NCI-H510A (cell line): Measurements from ENCODE around the gene MYPN.
"Not testable (repeated sequence)": the region's sequence is repeated elsewhere in the genome, so short reads cannot be mapped to it uniquely, and the experiment has no call there.

Experiments
- DNase-seq: peaks from one replicate; lab custom pipeline; 2025; lab: John Stamatoyannopoulos, UW

Gene MYPN

DNA sequence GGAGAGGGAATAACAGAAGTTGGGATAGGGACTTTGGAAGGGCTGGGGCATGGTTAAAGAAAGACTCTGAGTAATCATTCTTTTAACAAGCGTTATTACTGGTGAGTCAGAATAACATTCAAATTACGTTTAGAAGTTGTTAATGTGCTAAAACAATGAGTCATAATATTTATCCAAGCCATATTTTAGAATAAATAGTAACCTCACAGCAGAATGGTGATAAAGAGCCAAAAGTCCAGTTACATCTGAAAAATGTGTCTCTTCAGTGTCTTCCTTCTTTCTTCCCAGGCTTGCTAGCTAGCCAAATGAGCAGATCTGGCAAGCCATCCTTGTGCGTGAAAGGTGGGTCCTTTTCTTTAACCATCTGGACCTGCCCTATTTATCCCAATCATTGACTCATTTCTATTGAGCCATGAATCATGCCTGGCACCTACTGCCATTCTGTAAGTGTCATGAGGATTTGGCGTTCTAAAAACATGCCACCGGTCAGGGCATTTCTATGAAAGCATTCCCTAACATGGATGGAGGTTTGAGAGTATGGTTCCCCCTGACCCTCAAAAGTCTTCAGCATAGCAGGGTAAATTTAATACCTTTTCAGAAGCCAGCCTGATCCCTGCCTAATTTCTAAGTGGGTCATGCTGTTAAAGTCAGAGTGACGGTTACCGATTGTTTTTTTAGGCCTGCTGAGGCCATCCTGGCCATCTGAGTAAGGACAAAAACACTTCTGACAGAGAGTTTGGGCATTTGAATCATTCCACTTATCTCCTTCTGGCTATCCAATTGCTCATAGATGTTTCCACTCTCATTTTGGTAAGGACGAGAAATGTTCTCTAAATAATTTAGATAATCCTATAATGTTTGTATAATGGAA is 26.9 kb downstream of the MYPN start:
- no peak for DNase-seq

- DNase-seq: no peak
These were observed 27.9 kb downstream of the MYPN start for GRCh38 chr10:68137171-68137570.

GRCh38 chr10:68138526-68138925 is 29.2 kb downstream of the MYPN start:
- no peak for DNase-seq

GRCh38 chr10:68139448-68140272 is 30.4 kb downstream of the MYPN start:
- DNase-seq: no peak

DNA sequence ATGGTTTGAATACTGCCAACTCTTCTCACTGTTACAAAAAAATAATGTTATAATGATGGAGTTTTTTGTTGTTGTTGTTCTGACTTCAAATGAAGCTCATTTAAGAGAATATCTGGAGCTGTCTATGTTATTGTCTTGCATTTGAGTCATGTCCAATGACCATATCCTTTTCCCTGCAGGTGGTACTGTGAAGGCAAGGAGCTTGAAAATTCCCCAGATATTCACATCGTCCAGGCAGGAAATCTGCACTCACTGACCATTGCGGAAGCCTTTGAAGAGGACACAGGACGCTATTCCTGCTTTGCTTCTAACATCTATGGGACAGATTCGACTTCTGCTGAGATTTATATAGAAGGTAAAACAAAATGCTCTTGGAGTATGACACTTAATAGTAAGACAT is 33.5 kb downstream of the MYPN start:
- DNase-seq: no peak

DNA sequence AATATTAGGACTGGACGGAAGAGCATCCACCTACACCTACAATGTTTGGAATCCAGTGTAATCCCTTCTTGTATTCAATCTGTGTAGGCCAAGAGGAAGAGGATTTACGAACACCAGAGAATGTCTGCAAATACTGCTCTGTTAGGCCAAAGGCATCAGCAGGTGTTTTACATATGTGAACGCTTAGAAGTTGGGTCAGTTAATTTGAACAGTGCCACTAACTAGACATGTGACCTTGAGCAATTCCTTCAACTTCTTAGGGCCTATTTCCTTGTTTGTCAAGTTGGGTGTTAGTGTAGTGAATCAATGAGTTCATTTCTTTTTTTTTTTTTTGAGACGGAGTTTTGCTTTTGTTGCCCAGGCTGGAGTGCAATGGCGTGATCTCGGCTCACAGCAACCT is 35.4 kb downstream of the MYPN start:
- DNase-seq: no peak

DNA sequence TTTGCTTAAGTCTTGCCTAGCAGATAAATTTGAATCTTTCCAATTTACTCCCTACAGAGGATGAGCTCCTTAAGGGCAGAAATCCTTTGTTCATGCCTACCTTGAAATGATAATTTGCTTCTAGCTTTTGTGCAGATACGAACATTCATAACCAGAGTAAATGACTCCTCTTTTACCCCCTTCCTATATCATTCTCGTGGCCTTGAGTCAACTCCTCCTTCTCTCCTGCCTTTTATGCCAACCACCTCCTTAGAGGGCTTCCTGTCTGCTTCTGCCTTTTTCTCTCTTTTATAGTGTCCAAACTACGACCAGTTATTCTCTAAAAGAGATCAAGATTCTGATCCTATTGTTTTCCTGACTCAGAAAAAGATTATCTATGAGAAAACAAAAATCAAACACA is 36.4 kb downstream of the MYPN start:
- DNase-seq: no peak

GRCh38 chr10:68146133-68146532 is 36.8 kb downstream of the MYPN start:
- DNase-seq: no peak

DNA sequence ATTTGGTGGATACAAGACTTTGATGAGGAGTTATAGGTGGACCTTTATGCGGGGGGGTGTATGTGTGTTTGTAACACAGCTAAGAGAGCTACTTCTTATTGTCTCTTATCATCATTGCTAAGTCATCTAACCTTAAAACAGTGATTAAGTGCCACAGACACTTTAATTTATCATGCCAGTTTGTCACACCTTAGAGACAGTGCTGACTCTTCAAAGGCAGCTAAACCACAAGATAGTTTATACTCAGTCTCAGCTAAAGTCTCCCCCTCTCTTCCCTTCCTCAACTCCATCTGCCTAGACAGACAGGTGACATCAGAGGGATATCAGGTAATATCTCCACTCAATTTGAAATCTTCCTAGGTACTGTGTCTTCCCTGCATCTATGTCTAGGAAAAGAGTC is 42.2 kb downstream of the MYPN start:
- DNase-seq: no peak

DNA sequence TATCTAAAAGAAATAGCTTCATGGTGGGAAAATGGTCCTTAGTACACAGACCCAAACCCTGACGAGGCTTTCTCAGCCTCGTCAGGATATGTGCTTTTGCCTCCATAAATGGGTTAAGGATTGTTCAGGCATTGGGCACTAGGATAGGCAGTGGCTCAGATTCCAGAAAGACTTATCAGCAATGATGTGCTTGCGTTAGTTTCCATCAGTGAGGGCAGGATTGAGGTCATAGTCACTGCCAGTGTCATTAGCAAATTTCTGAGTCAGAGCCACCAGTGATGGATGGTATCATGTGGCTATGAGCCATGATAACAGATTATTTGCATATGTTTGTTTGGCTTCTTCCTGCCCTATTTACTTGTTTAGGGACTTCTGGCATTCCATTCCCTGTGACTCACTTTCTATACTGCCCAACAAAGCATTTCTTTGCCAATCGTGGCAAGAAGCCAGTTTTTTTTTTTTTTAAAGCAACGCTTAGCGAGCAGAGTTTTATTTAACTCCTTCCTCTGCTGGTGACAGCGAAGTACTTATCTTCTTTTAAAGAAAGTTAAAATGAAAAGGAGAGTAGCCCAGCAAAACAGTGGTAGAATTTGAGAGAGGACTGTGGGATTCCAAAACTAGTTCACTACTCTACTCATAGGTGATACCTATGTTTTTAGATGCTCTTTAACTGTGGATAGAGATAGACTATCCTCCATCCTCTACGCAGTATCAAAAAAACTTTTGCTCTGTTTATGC is 44.4 kb downstream of the MYPN start:
- DNase-seq: peak; percentile 5

DNA sequence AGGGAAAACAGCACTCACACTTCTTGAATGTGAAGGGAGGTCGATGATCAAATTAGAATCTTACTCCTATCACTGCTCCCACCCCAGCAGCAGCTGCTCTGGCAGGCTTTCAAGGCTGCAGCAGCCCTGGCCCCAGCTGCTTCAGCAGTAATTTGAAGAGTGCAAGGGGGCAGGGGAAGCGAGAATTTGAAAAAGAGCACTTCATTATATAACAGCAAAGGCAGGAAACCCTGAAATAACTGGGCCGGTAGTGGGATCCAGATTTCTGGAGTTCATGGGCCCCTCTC is 44.9 kb downstream of the MYPN start:
- no peak for DNase-seq

GRCh38 chr10:68155615-68156210 is 46.4 kb downstream of the MYPN start:
- DNase-seq: no peak

DNA sequence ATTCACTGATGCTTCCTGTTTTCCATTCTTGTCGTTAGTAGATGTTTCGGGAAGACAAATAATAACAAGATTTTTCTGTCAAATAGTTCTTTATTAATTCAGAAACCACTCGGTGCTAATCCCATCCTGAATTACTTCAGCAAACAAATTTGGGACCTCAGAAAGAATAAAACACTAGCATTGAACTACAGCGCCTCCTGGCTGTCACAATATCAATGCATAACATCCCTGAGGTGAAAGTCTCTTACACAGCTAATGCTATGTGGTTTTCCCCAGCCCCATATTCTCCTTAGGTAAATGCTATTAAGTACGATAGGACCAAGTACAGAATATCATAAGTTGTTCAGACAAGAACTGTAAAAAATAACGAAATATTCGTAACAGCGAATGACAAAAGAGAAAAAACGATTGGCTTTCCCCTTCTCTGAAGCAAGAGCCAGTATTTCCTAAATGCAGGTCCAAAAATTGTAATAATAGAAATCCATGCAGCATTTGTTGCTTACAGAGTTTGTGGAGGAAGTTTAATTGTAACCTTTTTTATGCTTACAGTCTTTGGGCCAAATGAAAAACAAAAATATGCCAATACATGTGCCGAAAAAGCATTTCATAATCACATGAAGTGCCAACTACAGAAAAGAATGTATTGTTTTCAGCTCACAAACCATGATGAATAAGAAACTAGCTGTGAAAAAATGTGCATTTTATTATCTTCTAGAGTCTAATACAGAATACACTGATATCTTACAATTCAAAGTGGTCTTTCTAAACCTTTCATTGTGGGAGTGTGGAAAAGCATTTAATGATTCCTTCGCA is 47.3 kb downstream of the MYPN start:
- DNase-seq: no peak

DNA sequence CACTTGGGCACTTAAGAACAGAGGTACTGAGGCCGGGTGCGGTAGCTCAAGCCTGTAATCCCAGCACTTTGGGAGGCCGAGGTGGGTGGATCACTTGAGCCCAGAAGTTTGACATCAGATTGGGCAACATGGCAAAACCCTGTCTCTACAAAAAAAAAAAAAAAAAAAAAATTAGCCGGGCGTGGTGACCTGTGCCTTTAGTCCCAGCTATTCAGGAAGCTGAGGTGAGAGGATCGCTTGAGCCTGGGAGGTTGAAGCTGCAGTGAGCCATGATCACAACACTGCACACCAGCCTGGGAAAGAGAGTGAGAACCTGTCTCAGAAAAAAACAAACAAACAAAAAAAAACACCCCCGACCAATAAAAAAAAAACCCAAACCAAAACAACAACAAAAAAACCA is 48.2 kb downstream of the MYPN start:
- DNase-seq: not testable (repeated sequence)

DNA sequence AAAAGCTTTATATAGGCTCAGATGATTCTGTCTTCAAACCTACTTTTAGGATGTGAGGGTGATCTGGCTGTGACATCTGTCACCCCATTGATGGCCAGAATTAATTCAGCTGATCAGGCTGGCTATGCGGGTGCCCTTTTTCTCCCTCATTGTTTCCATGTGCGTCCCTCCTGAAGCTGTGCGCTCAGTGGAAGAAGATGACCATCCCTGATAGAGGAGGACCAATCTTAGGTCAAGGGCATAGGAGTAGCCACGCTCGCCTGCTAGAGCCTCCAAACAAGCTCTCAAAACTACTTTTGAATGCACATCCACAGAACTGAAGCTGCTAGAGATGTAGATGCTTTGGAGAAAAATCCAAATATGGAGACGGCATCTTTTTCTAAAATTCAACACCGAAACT is 48.7 kb downstream of the MYPN start:
- no peak for DNase-seq

DNA sequence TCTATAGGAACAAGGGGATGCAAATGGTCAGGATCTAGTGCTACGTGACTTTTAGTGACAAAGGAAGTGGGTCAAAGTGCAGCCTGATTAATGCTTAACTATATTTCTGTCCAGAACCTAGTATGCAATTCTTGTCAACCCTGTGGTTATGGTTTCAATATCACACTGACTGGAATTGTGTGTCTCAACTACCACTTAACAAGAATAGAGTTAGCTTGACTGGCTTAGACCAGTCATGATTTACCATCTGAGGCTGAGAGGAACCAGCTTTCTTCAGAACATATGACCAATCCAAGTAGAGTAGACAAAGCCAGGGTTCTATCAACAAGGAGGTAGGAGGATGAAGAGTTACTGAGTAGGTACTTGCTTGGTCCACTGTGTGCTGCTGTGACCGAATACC is 54.4 kb downstream of the MYPN start:
- DNase-seq: no peak

DNA sequence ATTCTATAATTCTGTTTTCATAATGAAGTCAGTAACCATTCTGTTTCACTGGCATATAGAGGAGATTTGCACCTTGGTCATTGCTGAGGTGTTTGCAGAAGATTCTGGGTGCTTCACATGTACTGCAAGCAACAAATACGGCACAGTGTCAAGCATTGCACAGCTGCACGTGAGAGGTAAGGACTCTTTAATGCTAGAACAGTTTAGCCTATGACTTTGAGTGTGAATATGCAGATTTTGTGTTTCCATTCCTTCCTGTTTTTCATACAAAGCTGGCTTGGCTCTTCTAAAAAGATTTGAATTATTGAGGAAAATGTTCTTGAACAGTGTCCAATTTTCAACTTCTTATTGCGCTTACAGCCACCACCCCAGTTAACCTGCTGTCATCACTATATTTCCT is 56.4 kb downstream of the MYPN start:
- no peak for DNase-seq

DNA sequence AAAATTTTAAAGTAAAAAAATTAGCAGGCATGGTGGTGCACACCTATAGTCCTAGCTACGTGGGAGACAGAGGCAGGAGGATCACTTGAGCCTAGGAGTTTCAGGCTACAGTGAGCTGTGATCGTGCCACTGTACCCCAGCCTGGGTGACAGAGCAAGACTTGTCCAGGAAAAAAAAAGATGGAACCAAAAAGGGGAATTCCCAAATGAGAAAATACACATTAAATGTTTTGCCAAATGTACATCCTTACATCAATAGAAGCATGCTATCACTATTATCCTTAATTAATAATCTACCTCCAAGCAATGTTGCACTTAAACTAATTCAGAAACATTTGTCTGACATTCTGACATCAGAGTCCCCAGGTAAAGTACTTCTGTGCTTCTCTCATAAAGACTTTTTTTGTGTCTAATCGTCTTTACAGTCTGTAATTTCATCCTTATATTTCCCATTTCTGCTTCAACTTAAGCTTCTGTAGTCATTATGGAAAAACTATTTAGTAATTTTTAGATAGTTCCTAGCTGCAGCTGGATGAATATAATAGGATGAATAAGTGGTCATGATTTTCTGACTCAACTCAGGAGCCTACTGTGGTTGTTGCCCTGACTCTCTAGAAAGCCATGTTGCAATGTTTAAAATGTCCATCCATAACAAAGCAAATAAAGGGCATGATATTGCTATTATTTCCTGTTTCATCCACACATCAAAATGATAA is 57.7 kb downstream of the MYPN start:
- DNase-seq: no peak

DNA sequence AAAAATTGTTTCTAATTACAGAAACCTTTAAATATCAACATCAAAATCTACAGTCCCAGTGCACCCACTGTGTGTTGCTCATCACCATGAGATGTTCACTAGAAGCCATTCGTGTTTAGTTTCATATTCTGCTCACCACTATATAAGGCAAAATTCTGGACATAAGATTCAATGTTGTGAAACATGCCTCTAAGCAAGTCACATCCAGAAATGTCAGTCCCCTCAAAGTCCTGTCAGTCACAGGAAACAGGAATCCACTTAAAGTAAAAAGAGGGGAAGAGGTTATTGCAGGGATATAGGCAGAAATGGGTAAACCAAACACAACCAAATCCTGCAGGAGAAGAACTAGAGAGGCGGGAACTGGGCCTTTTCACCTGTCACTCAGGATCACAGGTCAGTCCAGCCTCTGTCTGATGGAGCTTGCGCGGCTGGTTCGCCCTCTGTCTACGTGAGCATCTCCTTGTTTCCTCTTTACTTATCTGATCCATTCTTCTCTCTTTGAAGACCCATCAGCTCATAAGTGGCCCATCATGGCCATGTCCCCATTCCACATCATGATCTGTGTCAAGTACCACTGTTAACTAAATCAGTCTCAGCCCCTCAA is 58.4 kb downstream of the MYPN start:
- no peak for DNase-seq

GRCh38 chr10:68171539-68172080 is 62.3 kb downstream of the MYPN start:
- DNase-seq: no peak
